MG63 (cell line): ENCODE data around the gene MGLL. TPM values are rescaled to one million over a fixed set of nuclear protein-coding genes. Genes with fewer than 3 reads are reported as not detected.
A peak's percentile ranks its signal among the peaks of the same experiment; 100 is the strongest.

Experiments
- DNase-seq: peaks from one replicate; pipeline ENCODE4 v3.0.0-alpha.2; 2020
- H3K27me3 ChIP-seq: fragments of 250-450 bp; sonication (Bioruptor Pico); 2 replicates; pipeline ENCODE4 v1.5.1; 2020; ENCODE audit warnings: mild to moderate bottlenecking, moderate library complexity
- H3K36me3 ChIP-seq: fragments of 250-450 bp; sonication (Bioruptor Pico); 2 replicates; pipeline ENCODE4 v1.5.1; 2020; ENCODE audit warnings: mild to moderate bottlenecking, moderate library complexity
- H3K4me3 ChIP-seq: fragments of 250-450 bp; sonication (Bioruptor Pico); 2 replicates; pipeline ENCODE4 v1.5.1; 2020; ENCODE audit warnings: mild to moderate bottlenecking, moderate library complexity
- H3K9me3 ChIP-seq: fragments of 250-450 bp; sonication (Bioruptor Pico); 2 replicates; pipeline ENCODE4 v1.5.1; 2020; ENCODE audit warnings: mild to moderate bottlenecking, moderate library complexity
- total RNA-seq: library from RNA; depleted of rRNA; stranded (reverse); fragments of >200 nt; shearing (Covaris generic); gene quantifications from 2 replicates; pipeline ENCODE4 v1.2.3, GENCODE V29; 2014; ENCODE audit warnings: low replicate concordance

The MGLL gene
- total RNA-seq, 1 experiment from 2014 or later = 29.0 TPM

DNA sequence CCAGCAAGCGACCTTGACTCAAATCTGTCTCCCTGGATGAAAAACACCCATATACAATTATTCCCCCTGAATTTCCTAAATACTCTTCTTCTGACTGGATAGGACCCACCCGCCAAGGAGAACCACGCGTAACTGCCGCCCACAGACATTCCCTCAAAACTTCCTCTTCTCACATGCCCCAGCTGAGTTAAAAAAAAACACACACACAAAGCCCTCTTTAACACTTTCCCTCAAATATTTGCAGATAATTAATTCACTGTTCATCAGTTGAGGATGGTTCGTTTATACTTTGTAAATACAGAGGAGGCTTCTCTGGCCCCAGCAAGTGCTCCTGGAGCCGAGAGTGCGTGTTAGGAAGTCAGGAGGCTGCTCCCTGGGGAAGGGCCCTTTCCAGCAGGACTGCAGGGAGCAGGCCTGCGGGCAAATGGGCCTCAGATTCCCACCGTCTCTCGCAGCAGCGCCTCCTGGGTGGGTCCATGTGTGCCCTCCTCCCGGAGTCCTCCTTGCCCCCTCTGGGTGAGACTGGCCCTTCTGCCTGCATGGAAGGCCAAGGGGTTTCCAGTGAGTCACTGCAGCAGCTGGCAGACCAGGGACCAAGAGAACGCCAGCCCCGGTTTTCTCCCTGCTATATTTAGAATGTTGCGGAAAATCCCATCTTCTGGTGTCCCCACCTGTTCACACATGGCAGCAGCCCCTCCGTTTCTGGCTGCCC is 46.8 kb downstream of the MGLL start:
- no peaks in the 10 kb centered on the region for H3K27me3 ChIP-seq
- H3K4me3 ChIP-seq = no peak overlapping the region
- H3K9me3 ChIP-seq = no peaks in the 10 kb centered on the region
- peaks cover 32% of the 10 kb centered on the region for H3K36me3 ChIP-seq
- DNase-seq = peak; percentile 88

DNA sequence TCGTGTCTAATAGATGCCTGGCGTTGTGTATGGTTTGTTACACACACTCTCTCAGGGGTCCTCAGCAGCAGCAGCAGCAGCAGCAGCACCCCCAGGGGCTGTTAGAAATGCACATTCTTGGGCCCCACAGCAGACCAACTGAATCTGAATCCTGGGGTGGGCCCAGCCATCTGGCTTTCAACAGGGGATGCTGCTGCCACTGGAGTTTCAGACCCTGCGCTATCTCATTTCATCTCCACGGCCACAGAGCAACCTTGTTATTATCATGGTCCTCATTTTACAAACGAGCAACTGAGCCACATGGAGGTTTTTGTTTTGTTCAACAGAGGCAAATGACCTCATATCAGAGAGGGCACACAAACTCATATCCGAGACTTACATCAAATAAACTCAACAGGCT is 47.7 kb downstream of the MGLL start:
- Histone ChIP-seq H3K4me3 (no peak overlapping the region), H3K27me3 (no peaks in the 10 kb centered on the region)

DNA sequence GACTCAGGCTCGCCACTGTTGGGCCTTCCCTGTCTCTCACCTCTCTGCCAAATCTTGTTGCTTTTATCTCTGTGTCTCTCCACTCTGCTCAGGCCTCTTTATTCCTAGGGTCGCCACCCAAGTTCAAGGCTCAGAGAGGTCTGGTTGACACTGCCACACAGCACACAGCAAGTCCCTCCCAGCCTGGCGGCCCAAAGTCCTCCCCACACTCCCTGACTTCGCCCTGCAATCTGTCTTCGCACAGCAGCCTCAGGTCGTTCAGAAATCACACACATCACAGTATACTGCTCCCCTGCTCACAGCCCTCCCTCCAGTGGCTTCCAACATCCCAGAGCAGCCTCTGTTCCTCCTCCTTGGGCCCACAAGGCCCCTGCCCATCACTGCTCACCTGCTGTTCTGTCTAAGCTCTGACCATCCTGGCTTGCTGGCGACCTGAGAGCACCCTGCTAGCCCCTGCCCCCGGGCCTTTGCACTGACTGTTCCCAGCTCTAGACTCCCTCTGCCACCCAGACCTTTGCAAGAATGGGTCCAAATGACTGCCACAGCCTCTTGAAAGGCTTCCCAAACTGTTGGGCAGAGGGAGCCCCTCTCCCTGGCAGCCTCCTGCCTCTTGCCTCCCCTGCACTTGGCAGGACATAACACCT is 48.4 kb downstream of the MGLL start:
- H3K36me3 ChIP-seq = peaks cover 22% of the 10 kb centered on the region
- H3K4me3 ChIP-seq = no peak overlapping the region
- H3K27me3 ChIP-seq = no peaks in the 10 kb centered on the region
- DNase-seq = no peak
- H3K9me3 ChIP-seq = no peaks in the 10 kb centered on the region

More for the DNA sequence above, 47.7 kb downstream of the MGLL start:
- Histone ChIP-seq H3K36me3 (peaks cover 25% of the 10 kb centered on the region), H3K9me3 (no peaks in the 10 kb centered on the region)
- DNase-seq = no peak

DNA sequence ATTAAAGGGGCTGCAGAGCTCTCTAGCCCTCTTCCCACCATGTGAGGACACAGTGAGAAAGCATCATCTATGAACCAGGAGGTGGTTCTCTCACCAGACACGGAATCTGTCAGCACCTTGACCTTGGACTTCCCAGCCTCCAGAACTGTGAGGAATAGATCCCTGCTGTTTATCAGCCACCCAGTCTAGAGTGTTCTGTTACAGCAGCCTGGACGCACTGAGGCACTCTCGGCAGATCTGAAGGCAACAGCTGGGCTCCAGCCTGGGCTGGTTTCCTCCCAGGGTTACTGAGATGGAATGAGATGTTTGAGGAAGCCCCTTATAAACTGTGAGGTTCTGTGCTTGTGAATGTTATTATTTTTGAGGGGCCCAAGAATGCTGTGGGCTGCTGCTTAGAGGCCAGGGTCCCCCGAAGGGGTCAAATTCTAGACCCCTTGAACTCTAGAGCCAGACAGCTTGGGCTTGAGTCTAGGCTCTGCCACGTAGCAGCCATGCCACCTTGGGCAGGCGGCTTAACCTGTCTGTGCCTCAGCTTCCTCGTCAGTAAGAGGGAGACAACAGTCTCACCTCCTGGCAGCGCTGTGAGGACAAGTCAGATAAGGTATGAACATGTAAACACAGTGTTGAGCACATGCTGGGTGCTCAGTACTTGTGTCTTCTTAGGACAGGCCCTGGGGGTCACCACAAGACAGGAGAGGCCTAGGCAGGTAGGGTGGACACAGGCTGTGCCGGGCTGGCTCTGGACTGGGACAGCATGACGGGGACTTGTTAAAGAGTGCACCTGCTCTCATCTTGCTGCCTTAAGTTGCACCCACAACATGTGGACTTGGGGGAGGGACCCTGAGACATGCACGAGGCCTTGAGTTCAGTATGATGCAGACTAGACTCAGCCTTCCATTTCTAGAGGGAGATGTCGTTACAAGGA is 49.2 kb downstream of the MGLL start:
- DNase-seq = no peak
- H3K4me3 ChIP-seq = no peak overlapping the region
- H3K36me3 ChIP-seq = peaks cover 22% of the 10 kb centered on the region
- H3K27me3 ChIP-seq = no peaks in the 10 kb centered on the region
- no peaks in the 10 kb centered on the region for H3K9me3 ChIP-seq

DNA sequence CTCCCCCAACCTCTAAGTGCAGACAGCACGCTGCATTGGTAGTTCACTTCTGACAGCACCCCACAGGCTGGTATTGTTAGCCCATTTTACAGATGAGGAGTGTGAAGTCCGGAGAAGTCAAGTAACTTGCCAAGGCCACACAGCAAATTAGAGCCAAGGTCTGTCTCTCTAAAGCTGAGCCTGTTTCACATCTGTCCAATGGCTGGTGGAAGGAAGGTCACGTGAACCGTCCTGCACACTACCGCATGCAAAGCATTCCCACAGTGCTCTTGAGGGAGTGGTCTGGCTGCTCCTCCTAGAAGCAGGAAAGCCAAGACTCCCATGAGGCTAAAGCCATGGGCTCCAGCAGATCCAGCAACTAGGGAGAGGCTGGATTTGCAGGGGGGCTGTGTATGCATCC is 50.0 kb downstream of the MGLL start:
- DNase-seq = no peak
- Histone ChIP-seq H3K27me3 (no peaks in the 10 kb centered on the region), H3K36me3 (peaks cover 18% of the 10 kb centered on the region), H3K4me3 (no peak overlapping the region), H3K9me3 (peaks cover 7% of the 10 kb centered on the region; the same call in 1 of the 2 replicates)

DNA sequence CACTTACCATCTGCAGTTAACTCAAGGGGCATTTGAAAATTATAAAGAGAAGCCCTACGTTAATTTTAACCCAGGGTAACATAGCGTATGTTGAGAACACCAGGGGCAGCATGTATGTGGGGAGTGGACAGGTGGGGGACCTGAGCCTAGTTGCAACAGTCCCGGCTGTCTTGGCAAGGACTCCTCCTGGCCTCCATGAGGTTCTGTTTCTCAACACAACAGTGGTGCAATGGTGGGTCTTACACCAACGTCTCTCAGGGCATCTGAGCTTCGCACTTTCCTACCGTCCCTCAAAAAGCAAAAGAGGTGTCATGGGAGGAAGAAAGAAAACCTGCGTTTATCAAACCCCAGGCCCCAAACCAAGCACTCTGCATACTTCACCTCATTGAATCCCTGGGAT is 50.6 kb downstream of the MGLL start:
- Histone ChIP-seq H3K36me3 (peaks cover 16% of the 10 kb centered on the region), H3K4me3 (no peak overlapping the region), H3K27me3 (no peaks in the 10 kb centered on the region), H3K9me3 (peaks cover 7% of the 10 kb centered on the region; the same call in 1 of the 2 replicates)
- no peak for DNase-seq

DNA sequence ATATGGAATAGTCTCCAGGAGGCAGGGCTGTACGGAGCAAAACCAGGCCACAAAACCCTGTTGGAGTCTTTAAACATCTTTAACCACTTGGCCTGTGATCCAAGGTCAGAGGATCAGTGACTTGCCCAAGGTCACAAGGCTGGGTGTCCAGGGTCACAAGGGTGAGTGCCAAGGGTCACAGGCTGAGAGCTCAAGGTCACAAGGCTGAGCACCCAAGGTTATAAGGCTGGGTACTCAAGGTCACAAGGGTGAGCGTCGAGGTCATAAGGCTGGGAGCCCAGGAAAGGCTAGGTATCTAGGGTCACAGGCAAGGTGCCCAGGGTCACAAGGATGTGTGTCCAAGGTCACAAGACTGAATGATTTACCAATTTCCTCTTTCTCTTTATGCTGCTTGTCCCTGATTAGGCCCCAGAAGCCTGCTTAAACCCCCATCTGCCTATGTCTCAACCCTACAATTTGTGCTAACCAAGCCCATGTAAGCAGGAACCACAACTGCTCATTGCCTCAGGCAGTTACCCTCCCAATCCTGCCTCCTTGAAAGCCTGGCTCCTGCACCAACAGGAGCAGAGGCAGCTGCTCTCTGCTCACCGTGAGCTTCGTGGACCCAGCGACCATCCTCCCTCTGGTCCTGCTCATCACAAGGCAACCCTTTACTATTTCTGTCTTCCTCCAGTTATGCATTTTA is 51.5 kb downstream of the MGLL start:
- peaks cover 7% of the 10 kb centered on the region; the same call in 1 of the 2 replicates for H3K9me3 ChIP-seq

DNA sequence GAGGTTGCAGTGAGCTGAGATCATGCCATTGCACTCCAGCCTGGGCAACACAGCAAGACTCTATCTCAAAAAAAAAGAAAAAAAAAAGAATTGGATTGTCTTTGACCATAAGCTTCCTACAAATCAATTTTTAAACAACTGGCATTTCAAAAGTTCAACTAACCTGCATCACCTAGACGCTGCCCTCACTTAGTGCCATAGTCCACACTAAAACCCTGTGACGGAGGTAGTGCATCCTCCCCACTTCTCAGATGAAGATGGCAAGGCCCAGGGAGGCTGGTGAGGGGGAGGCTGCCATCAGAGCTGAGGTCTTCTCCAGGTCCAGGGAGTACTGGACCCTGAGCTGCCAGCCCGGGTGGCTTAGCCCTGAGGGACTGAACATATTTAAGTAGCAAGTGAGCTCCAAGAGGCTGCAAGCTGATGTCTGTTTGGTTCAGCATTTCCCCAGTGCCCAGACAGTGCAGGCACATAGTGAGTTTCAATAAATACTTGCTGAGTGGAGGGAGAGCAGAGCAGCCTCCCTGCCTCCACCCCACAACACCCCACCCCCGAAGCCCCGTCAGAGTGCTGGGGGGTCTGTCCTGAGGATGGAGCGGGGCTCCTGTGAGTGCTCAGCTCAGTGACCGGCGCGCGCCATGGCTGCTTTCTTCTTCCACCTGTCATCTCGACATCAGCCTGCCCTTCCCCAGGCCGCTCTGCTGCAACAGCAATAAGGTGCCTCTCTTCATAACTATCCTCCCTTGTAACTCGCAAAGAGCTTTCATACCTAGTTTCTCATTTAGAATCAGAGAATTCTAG is 52.8 kb downstream of the MGLL start:
- no peak for DNase-seq

More for the DNA sequence above, 51.5 kb downstream of the MGLL start:
- Histone ChIP-seq H3K27me3 (no peaks in the 10 kb centered on the region), H3K4me3 (no peak overlapping the region), H3K36me3 (peaks cover 18% of the 10 kb centered on the region)
- DNase-seq = no peak

DNA sequence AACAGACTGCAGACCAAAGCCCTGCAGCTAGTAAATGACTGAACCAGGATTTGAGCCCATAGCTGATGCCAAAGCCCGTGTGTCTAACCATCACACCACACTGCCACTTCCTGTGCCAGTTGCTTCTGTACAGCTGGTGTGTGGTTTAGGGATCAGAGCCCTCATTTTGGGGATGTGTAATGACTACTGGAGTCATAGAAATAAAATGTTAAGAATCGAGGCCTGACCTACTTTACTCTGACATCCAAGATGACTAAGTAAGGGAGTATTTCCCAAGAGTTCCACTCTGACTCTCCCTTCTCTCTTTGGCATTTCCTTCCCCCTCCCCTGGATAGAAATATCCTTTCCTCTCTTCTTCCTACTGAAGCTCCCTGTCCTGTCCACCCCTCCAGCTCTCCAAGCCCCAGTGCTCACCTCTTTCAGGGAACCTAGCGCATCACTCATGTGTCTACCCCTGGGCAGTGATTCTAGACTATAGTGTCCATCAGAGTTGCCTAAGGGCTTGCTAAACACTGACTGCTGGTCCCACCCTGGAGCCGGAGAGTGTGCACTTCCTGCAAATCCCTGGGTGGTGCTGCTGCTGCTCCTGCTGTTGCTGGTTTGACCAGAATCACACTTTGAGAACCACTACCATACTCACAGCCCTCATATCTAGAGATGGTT is 53.8 kb downstream of the MGLL start:
- Histone ChIP-seq H3K36me3 (peaks cover 19% of the 10 kb centered on the region), H3K27me3 (no peaks in the 10 kb centered on the region), H3K4me3 (no peak overlapping the region), H3K9me3 (peaks cover 7% of the 10 kb centered on the region; the same call in 1 of the 2 replicates)
- peak; percentile 93 for DNase-seq

More for the DNA sequence above, 52.8 kb downstream of the MGLL start:
- H3K4me3 ChIP-seq = no peak overlapping the region
- peaks cover 7% of the 10 kb centered on the region; the same call in 1 of the 2 replicates for H3K9me3 ChIP-seq
- H3K27me3 ChIP-seq = no peaks in the 10 kb centered on the region
- peaks cover 19% of the 10 kb centered on the region for H3K36me3 ChIP-seq

DNA sequence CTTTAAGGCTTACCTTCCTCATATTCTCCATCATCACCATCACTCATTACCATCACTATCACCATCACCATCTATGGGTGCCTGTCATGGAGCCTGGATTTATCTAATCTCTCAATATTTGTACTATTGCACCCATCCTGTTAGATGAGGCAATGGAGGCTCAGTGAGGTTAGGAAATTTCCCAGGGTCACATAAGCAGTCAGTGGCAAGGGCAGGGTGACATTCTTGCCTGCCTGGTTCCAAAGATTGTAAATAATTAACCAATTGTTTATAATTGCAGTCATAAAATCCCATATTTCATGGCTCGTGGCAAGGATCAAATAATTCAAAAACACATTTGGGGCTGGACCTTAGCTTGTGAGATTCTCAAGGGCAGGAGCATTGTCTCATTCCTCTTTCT is 55.2 kb downstream of the MGLL start:
- no peaks in the 10 kb centered on the region for H3K27me3 ChIP-seq
- peaks cover 16% of the 10 kb centered on the region for H3K36me3 ChIP-seq
- no peak overlapping the region for H3K4me3 ChIP-seq
- peaks cover 7% of the 10 kb centered on the region; the same call in 1 of the 2 replicates for H3K9me3 ChIP-seq
- no peak for DNase-seq

DNA sequence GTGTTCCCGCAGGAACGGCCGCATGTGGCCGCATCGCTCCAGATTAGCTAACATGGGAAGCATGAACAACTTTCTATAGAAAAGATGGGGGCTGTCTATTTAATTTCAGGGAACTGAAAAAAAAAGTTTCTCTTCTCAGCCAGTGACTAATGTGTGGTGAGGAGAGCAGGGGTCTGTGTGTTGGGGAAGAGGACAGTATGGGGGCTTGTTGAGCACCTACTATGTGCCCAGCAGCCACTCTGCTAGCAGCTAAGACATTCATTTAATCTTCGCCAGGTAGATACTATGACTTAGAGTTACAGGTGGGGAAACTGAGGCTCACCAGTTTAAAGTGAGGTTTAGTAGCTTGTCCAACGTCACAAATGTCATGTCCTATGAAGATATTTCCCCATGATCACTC is 56.6 kb downstream of the MGLL start:
- H3K4me3 ChIP-seq = no peak overlapping the region
- H3K36me3 ChIP-seq = peaks cover 22% of the 10 kb centered on the region
- DNase-seq = no peak
- no peaks in the 10 kb centered on the region for H3K27me3 ChIP-seq
- H3K9me3 ChIP-seq = peaks cover 7% of the 10 kb centered on the region; the same call in 1 of the 2 replicates

DNA sequence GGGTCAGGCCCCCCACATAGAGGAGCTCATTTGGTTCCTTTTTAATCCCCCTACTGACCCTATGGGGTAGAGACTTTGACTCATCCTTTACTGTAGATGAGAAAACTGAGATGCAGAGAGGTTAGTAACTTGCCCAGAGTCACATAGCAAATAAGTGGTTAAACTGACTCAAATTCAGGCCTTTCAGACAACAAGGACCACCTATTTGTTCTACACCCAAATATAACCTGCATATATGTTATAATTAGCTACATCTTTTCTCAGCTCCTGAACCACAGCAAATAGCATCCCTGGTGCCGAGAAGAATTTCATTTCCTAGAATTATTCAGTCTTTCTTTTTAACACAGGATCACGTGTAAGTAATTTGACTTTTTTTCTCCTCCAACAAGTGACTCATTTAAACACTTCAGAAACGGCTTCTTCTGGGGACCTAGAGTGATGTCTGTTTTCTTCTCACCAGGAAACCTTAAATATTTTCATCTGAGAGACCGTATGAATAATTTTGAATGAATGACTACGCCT is 57.4 kb downstream of the MGLL start:
- H3K36me3 ChIP-seq = peaks cover 22% of the 10 kb centered on the region
- DNase-seq = no peak

DNA sequence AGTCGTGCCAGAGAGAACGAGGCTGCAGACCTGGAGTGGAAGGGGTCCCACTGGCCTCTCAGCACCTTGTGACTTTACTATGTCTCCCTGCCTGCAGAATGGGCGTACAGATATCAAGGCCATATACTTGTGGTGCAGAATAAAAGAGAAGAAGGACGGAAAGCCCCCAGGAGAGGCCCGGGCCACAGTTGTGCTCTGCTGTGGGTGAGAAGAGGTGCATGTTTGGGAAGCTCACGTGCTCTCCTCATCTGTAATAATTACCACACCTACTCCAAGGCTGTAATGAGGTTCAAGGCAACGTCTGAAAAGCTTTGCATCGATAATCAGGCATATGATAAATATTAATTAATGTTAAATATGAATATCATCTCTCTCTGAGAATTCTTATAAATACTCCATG is 58.0 kb downstream of the MGLL start:
- DNase-seq = no peak
- Histone ChIP-seq H3K9me3 (peaks cover 7% of the 10 kb centered on the region; the same call in 1 of the 2 replicates), H3K27me3 (no peaks in the 10 kb centered on the region), H3K36me3 (peaks cover 27% of the 10 kb centered on the region), H3K4me3 (no peak overlapping the region)

More for the DNA sequence above, 57.4 kb downstream of the MGLL start:
- H3K27me3 ChIP-seq = no peaks in the 10 kb centered on the region
- no peak overlapping the region for H3K4me3 ChIP-seq
- peaks cover 7% of the 10 kb centered on the region; the same call in 1 of the 2 replicates for H3K9me3 ChIP-seq

DNA sequence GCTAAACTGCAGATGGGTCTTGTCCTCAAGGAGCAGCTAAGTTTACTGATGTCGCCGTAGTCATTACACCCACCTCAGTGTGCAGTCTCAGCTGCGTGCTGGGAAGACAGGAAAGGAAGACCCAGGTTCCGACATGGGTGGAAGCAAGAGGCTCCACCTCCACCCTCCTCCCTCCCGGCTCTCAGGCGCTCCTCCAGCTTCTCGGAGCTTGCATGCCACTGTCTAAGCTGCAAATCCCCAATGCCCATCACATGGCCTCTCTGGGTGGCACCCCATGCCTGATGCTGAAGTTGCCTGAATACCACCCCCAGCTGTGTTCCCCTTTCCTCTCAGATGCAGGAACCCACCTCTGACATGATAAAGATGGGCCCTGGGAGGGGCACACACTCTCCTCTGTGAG is 58.5 kb downstream of the MGLL start:
- no peak for DNase-seq
- H3K36me3 ChIP-seq = peaks cover 27% of the 10 kb centered on the region; the same call in 1 of the 2 replicates

DNA sequence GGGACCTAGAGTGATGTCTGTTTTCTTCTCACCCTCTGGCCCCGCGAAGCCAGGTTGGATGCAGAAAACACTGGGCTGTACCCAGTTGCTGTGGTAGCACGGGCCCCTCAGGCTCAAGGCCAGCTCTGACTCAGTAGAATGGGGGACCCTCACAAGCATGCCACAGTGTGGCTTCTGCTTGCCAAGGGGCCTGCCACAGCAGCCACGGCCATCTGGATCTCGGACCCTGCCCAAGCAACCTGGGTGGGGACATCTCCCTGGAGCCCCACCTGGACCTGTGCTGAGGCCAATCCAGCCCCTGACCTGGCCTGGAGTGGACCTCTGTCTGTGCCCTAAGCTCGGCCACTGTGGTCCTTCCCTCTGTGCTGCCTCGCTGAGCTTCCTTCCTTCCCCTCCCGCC is 59.0 kb downstream of the MGLL start:
- Histone ChIP-seq H3K27me3 (no peaks in the 10 kb centered on the region), H3K9me3 (peaks cover 7% of the 10 kb centered on the region; the same call in 1 of the 2 replicates), H3K4me3 (no peak overlapping the region), H3K36me3 (peaks cover 26% of the 10 kb centered on the region; the same call in 1 of the 2 replicates)
- DNase-seq = no peak

More for the DNA sequence above, 58.5 kb downstream of the MGLL start:
- Histone ChIP-seq H3K4me3 (no peak overlapping the region), H3K9me3 (peaks cover 7% of the 10 kb centered on the region; the same call in 1 of the 2 replicates), H3K27me3 (no peaks in the 10 kb centered on the region)
